Stimulated activated CD8-positive, alpha-beta memory T cell treated with anti-CD3 and anti-CD28 coated beads, Interleukin-12 subunit alpha, Interleukin-12 subunit beta, amount 100 ng/mL, for 1 hour (primary cell): ENCODE results near the gene GLIPR1L1.

Experiments
- DNase-seq: peaks from one replicate; pipeline ENCODE4 v3.0.0-alpha.2; 2020; ENCODE audit warnings: low read depth

Gene GLIPR1L1

DNA sequence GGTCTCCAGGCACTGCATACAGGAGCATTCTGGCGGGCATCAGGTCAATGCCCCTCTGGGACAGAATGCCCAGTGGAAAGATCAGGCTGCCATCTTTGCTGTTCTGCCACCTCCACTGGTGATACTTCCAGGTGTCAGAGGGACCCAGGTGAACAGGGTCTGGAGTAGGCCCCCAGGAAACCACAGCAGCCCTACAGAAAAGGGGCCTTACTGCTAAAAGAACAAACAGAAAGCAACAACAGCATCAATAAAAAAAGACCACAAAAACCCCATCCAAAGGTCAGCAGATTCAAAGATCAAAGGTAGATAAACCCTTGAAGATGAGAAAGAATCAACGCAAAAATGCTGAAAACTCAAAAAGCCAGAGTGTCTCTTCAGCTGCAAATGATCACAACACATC, 15.9 kb downstream of the GLIPR1L1 start:
- DNase-seq = no peak

DNA sequence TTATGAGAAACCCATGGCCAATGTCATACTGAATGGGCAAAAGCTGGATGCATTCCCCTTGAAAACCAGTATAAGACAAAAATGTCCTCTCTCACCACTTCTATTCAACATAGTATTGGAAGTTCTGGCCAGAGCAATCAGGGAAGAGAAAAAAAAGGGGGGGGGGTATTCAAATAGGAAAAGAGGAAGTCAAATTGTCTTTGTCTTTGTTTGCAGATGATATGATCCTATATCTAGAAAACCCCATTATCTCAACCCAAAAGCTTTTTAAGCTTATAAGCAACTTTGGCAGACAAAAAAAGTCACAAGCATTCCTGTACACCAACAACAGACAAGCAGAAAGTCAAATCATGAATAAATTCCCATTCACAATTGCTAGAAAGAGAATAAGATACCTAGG, 19.5 kb downstream of the GLIPR1L1 start:
- DNase-seq = no peak

- DNase-seq = no peak
Observed at GRCh38 chr12:75360920-75361319, 26.4 kb downstream of the GLIPR1L1 start.

DNA sequence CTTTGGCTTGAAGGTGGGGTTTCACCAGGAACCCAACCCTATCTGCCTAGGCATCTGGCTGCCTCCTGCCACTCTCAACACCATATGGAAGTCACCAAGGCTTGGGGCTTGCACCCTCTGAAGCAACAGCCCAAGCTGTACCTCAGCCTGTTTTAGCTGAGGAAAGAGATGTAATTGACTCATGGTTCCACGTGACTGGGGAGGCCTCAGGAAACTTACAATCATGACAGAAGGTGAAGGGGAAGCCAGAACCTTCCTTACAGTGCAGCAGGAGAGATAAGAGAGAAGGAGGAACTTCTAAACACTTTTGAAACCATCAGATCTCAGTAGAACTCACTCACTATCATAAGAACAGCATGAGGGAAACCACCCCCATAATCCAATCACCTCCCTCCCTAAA, 26.9 kb downstream of the GLIPR1L1 start:
- DNase-seq = no peak

DNA sequence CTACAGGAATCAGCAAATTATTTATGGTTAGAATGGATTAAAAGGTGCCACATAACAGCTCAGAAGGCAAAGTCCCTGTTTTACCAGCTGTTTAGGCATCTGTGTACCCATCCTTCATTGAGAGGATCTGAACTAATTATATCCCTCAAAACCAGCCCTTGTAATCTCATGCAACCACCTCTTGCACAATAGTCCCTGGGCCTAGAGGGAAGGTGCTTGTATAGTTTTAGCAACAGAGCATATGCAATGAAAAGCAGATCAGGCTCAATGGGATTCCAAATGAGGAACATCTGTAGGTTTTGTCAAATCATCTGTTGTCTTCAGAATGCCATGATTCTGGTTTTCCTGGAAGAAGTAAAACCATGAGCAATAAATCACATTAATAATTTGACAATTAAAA, 30.4 kb downstream of the GLIPR1L1 start:
- no peak for DNase-seq

DNA sequence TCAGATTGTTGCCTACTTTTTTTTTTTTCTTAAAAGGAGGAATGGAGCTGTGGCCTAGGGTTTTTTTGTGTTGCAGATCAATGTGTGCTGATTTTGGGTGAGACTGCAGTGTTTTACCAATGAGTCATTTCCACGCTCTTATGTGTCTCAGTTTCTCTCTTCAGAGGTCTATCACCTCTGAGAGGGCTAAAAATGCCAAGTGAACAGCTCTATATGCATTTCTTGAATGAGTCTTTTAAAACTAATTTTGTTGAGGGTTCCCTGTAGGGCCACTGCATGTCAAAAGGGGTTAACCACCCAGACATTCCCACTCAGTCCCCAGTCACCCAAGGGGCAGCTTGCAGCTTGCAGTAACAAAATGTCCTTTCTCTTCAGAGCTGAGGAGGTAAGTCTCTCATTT, 32.2 kb downstream of the GLIPR1L1 start:
- DNase-seq = no peak

DNA sequence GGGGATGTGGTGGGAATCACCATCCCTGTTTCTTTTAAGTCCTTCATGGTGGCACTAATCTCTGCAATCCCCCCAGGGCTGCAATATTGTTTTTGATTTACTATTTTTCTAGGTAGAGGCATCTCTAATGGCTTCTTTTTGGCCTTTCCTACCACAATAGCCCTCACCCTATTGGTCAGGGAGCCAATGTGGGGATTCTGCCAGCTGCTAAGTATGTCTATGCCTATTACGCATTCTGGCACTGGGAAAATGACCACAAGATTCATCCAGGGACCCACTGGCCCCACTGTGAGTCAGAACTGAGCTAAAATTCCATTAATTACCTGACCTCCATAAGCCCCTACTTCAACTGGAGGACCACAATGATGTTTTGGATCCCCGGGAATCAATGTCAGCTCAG, 40.5 kb downstream of the GLIPR1L1 start:
- DNase-seq = no peak

GRCh38 chr12:75378354-75378753, 43.9 kb downstream of the GLIPR1L1 start:
- no peak for DNase-seq

DNA sequence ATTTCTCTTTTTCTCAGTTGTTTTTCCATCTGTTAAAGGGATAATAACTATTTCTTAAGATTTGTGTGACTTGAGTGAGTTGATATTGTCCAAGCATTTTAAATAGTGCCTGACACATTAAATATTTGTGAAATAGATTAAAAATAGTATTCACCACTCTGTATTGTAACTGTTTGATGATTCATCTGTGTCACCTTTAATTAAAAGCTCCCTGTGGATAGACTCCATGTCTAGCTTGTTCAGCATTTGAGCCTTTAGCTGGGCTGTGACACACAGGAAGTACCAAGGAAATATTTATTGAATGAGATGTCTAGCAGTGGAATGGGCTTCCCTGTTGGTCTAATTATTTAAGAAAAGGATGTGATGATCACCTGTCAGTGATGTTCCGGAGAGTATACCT, 54.6 kb downstream of the GLIPR1L1 start:
- no peak for DNase-seq

- DNase-seq = no peak
Observed at GRCh38 chr12:75389706-75390105, 55.2 kb downstream of the GLIPR1L1 start.

DNA sequence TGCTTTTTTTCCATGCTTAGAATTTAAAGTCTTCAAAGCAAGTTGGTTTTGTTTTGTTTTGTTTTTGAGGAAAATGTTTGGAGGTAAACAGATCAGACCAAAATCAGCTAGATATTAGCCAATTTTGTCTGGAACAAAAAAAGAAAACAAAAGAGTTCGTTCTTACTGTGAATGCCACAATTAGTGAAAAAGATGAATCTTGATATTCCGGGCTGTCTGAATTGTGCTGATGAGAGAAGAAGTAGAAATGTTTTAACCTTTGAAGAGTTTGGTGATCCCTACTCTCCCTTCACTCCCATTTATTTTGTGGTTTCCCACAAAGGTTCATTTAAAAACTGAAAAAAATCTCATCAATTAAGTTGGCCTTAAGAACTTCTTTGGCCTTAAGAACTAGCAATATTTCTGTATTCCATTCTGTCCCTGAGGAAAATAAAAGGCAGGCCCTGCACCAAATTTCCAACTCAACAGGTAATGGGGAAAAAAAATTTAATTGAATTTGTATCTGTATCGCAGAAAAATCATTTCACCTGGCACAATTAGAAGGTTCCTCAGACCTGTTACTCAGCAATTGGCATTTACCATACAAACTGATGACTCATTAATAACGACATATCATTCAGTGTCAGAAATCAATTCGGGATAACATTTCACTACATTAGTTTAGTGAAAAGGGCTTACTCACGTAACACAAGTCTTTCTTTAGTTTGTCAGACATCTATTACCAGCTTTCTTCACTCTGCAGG, 55.9 kb downstream of the GLIPR1L1 start:
- DNase-seq = no peak

DNA sequence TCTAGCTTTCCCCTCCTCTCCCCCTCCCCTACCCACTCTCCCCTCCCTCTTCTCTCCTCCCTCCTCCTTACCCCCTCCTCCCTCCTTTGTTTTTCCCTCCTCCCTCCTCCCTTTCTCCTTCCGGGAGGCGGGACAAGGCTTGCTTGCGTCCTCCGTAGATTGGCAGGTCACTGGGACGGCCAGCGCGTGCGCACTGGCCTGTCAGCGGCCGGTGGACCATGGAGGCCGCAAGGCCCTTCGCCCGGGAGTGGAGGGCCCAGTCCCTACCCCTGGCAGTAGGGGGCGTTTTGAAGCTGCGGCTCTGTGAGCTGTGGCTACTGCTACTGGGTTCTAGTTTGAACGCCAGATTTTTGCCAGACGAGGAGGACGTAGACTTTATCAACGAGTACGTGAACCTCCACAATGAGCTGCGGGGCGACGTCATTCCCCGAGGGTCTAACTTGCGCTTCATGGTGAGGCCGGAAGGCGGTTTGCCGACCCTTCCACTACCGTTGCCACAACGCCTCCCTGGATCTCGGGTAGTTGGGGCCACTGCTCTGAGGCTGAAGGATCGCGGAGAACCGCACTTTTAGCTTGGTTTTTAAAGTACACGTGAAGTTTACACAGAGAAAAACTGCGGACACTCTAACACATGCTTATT, 56.5 kb downstream of the GLIPR1L1 start, which contains the start of gene GLIPR1L2:
Gene GLIPR1L2, plus strand, starts transcription at position 191 of the 640 bp plus-strand sequence. Its CDS starts 28 bp downstream, at position 219.
- peak; percentile 70 for DNase-seq

DNA sequence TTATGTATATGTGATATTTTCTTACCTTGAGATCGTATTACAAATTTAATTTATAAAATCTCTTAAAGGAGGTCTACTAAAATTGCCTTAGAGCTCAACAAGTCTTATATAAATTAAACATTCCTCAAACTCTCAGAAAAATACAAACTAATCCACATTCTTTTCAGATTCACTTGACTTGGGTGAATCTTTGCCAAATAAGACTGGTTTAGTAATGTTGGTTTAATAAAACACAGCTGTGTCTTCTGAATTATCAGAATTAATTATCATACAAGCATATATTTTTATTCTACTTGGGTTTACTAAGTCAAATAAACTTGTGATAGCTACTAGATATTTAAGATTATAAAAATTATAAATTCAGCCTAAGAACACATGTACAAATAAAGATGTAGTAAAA, 69.8 kb downstream of the GLIPR1L1 start:
- no peak for DNase-seq

DNA sequence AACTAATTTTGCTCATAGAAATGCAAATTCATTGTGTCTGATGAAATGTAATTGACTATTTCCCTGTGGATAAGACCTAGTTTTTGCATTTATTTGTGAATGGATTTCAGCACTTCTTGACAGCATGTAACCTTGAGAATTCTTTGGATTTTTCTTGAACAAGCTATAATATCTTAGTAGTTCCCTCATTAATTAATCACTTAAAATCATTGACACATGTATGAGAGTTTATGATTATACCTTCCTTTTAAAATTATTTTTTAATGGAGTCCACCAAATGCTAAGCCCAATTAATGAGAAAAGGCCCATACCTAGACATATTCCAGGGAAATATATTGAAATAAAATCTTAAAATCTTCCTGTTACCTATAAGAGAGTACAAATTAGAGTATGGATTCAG, 73.2 kb downstream of the GLIPR1L1 start:
- no peak for DNase-seq

DNA sequence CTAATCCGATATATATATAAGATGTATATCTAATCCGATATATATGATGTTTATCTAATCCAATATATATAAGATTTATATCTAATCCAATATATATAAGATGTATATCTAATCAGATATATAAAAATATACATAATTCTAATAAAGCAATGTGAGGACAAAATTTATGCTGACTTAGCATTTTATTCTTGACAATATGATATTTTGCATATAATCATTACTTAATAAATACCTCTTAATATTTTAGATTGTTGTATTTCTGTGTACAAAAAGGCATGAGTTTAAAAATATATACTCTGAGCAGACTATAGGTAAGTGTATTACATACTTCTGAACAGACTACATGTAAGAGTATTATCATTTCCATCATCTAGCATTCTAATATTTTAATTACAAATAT, 75.4 kb downstream of the GLIPR1L1 start:
- DNase-seq = no peak

- DNase-seq = no peak
Observed at GRCh38 chr12:75414671-75415070, 80.2 kb downstream of the GLIPR1L1 start.

DNA sequence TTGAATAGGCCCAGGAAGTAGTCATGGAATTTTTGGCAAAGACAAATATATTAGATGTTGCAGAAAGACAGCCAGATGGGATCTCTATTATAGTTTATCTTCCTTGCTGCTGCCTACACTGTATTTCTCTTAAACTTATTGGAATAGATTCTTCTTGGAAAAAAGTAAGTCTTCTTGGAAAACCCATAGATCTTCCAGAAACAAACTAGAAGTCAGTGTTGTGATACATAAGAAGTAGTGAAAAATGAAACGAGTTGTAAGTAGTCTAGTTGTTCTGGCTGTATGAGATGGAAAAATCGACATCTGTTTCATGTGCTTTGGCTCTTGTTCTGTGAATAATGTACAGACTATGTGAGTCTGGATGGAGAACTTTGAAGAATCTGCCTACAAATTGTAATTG, 85.4 kb downstream of the GLIPR1L1 start:
- no peak for DNase-seq
